Vagina (tissue), 2 donors: ENCODE data around the gene GJC2. TPM values are rescaled to one million over a fixed set of nuclear protein-coding genes. Genes with fewer than 3 reads are reported as not detected.

Experiments used
- DNase-seq, 2 donors: peaks; one replicate each; pipeline ENCODE4 v3.0.0-alpha.2; 2017; ENCODE audit errors: extremely low spot score in 2 of 2
- H3K27ac ChIP-seq: fragments of 200-600 bp; sonication (generic); one replicate; pipeline ENCODE4 v1.5.1; 2019
- H3K27me3 ChIP-seq: fragments of 200-600 bp; sonication (generic); one replicate; pipeline ENCODE4 v1.5.1; 2019
- H3K36me3 ChIP-seq, 2 donors: fragments of 200-600 bp; sonication (generic); one replicate each; pipeline ENCODE4 v1.5.1; 2017 to 2019
- H3K4me1 ChIP-seq: fragments of 200-600 bp; sonication (generic); one replicate; pipeline ENCODE4 v1.5.1; 2019
- H3K4me3 ChIP-seq, 2 donors: fragments of 200-600 bp; sonication (generic); 1 replicate in 1 of 2; 2 replicates in 1 of 2; pipeline ENCODE4 v1.5.1; 2016 to 2019
- H3K9me3 ChIP-seq: fragments of 200-600 bp; sonication (generic); one replicate; pipeline ENCODE4 v1.5.1; 2019
- CTCF ChIP-seq, 3 experiments: fragments of 450-650 bp in 2 of 3; fragments of 200-600 bp in 1 of 3; sonication (generic) in 1 of 3; IDR thresholded peaks; one replicate each; pipeline ENCODE4 v1.5.1; 2017 to 2019; ENCODE audit warnings: antibody characterized with exemption in 3 of 3, mild to moderate bottlenecking in 2 of 3, moderate library complexity in 2 of 3
- POLR2A ChIP-seq, 2 donors: fragments of 450-650 bp; IDR thresholded peaks; one replicate each; pipeline ENCODE4 v1.6.1; 2017; ENCODE audit warnings: antibody characterized with exemption in 2 of 2, mild to moderate bottlenecking in 2 of 2, moderate library complexity in 2 of 2
- POLR2AphosphoS5 ChIP-seq, 2 donors: sonication (generic); formaldehyde crosslinking; IDR thresholded peaks; one replicate each; pipeline ENCODE4 v1.9.0; 2017; ENCODE audit warnings: antibody characterized with exemption in 2 of 2, mild to moderate bottlenecking in 2 of 2, low read depth in 1 of 2; ENCODE audit not compliant: insufficient read depth in 1 of 2
- intact Hi-C: fragments of 100-400 bp; cut with DNase I; formaldehyde crosslinking; loops from one replicate; pipeline ENCODE4 v1.15.1; 2023
- total RNA-seq: library from RNA; depleted of rRNA; stranded (reverse); fragments of >200 nt; gene quantifications from one replicate; pipeline ENCODE4 v1.2.3, GENCODE V29; 2016

The GJC2 gene
- total RNA-seq, 1 donor from 2014 or later: 4.4 TPM

- H3K4me1 ChIP-seq: peaks cover 32% of the 10 kb centered on the region
- H3K27me3 ChIP-seq: no peaks in the 10 kb centered on the region
- H3K36me3 ChIP-seq: peaks cover 0 to 40% of the 10 kb centered on the region in 2 donors
- peak within 1 kb of the TSS; percentile 91 for H3K27ac ChIP-seq
- no peak for DNase-seq
- intact Hi-C loops: no loop called here
- H3K9me3 ChIP-seq: no peaks in the 10 kb centered on the region
- H3K4me3 ChIP-seq: peak within 1 kb of the TSS; percentile 83 to 93
- peak in 1 of 2 donors; percentile 48 for TF ChIP-seq POLR2A (IDR thresholded peaks at IDR 0.05)
- peak in 1 of 3 experiments; percentile 4 for TF ChIP-seq CTCF (IDR thresholded peaks at IDR 0.05)
- TF ChIP-seq POLR2AphosphoS5 (IDR thresholded peaks at IDR 0.05; ENCODE audit: insufficient read depth in 1 of 2, low read depth in 1 of 2): peak; percentile 87 to 89
These were observed 46.7 kb upstream of the GJC2 start, which contains the start of gene C1orf35 for GRCh38 chr1:228102791-228103620. TSS of gene C1orf35 (minus strand) at chr1:228103325. CDS start at chr1:228103227, 98 bp downstream.

GRCh38 chr1:228104526-228105269 lies 45.0 kb upstream of the GJC2 start:
- TF ChIP-seq POLR2AphosphoS5 (IDR thresholded peaks at IDR 0.05; ENCODE audit: insufficient read depth in 1 of 2, low read depth in 1 of 2) (no peak), CTCF (IDR thresholded peaks at IDR 0.05) (no peak), POLR2A (IDR thresholded peaks at IDR 0.05) (no peak)
- no peaks in the 10 kb centered on the region for H3K9me3 ChIP-seq
- no peak for DNase-seq
- H3K27me3 ChIP-seq: no peaks in the 10 kb centered on the region
- no peak overlapping the region for H3K4me3 ChIP-seq
- no peak overlapping the region for H3K27ac ChIP-seq
- intact Hi-C loops: no loop called here
- H3K4me1 ChIP-seq: peaks cover 41% of the 10 kb centered on the region
- peaks cover 0 to 23% of the 10 kb centered on the region in 2 donors for H3K36me3 ChIP-seq

GRCh38 chr1:228105270-228105995 lies 44.3 kb upstream of the GJC2 start:
- H3K9me3 ChIP-seq: no peaks in the 10 kb centered on the region
- no peaks in the 10 kb centered on the region for H3K27me3 ChIP-seq
- H3K27ac ChIP-seq: no peak overlapping the region
- no peak for DNase-seq
- H3K36me3 ChIP-seq: peaks cover 0 to 16% of the 10 kb centered on the region in 2 donors
- no peak overlapping the region for H3K4me3 ChIP-seq
- no peak for TF ChIP-seq POLR2A (IDR thresholded peaks at IDR 0.05)
- TF ChIP-seq POLR2AphosphoS5 (IDR thresholded peaks at IDR 0.05; ENCODE audit: insufficient read depth in 1 of 2, low read depth in 1 of 2): no peak
- no peak for TF ChIP-seq CTCF (IDR thresholded peaks at IDR 0.05)
- intact Hi-C loops: no loop called here
- peaks cover 48% of the 10 kb centered on the region for H3K4me1 ChIP-seq

GRCh38 chr1:228105996-228106799 lies 43.5 kb upstream of the GJC2 start:
- Histone ChIP-seq H3K27me3 (no peaks in the 10 kb centered on the region), H3K36me3 (peaks cover 0 to 11% of the 10 kb centered on the region in 2 donors), H3K4me3 (no peak overlapping the region), H3K4me1 (peaks cover 50% of the 10 kb centered on the region), H3K27ac (no peak overlapping the region), H3K9me3 (no peaks in the 10 kb centered on the region)
- intact Hi-C loops: no loop called here
- no peak for DNase-seq
- TF ChIP-seq POLR2A (IDR thresholded peaks at IDR 0.05) (no peak), POLR2AphosphoS5 (IDR thresholded peaks at IDR 0.05; ENCODE audit: insufficient read depth in 1 of 2, low read depth in 1 of 2) (no peak), CTCF (IDR thresholded peaks at IDR 0.05) (no peak)
